ENCODE data around the gene SHROOM3.
"Not testable (repeated sequence)": the region's sequence is repeated elsewhere in the genome, so short reads cannot be mapped to it uniquely, and the experiment has no call there.

The SHROOM3 gene

GRCh38 chr4:76449362-76449767 lies 14.3 kb downstream of the SHROOM3 start:
- no peaks in the 10 kb centered on the region for H3K9me3 Mint-ChIP-seq
- H3K36me3 Mint-ChIP-seq (ENCODE audit: low read depth) = no peaks in the 10 kb centered on the region
- H3K4me1 Mint-ChIP-seq = peaks cover 18% of the 10 kb centered on the region
- TF ChIP-seq CTCF (IDR thresholded peaks at IDR 0.05; ENCODE audit: unreplicated experiment in 3 of 3) = no peak
- H3K27me3 Mint-ChIP-seq (ENCODE audit: low read depth) = no peaks in the 10 kb centered on the region
- peak overlapping the region in 2 of 3 experiments; percentile 5 to 17 for H3K27ac Mint-ChIP-seq
- no peak overlapping the region for H3K4me3 Mint-ChIP-seq

- no peaks in the 10 kb centered on the region for H3K27me3 Mint-ChIP-seq (ENCODE audit: low read depth)
- no peak for TF ChIP-seq CTCF (IDR thresholded peaks at IDR 0.05; ENCODE audit: unreplicated experiment in 3 of 3)
- H3K27ac Mint-ChIP-seq = peak overlapping the region; percentile 5 to 17 (median 12)
- H3K4me1 Mint-ChIP-seq = peaks cover 18% of the 10 kb centered on the region
- no peaks in the 10 kb centered on the region for H3K9me3 Mint-ChIP-seq
- no peak overlapping the region for H3K4me3 Mint-ChIP-seq
- H3K36me3 Mint-ChIP-seq (ENCODE audit: low read depth) = no peaks in the 10 kb centered on the region
These were observed 14.8 kb downstream of the SHROOM3 start for GRCh38 chr4:76449833-76450232.

GRCh38 chr4:76453232-76453631 lies 18.2 kb downstream of the SHROOM3 start:
- Mint-ChIP-seq H3K27me3 (ENCODE audit: low read depth) (no peaks in the 10 kb centered on the region), H3K4me1 (peaks cover 13% of the 10 kb centered on the region), H3K4me3 (no peak overlapping the region), H3K36me3 (ENCODE audit: low read depth) (no peaks in the 10 kb centered on the region), H3K27ac (no peak overlapping the region), H3K9me3 (no peaks in the 10 kb centered on the region)
- TF ChIP-seq CTCF (IDR thresholded peaks at IDR 0.05; ENCODE audit: unreplicated experiment in 3 of 3) = no peak

- H3K36me3 Mint-ChIP-seq (ENCODE audit: low read depth); H3K9me3 Mint-ChIP-seq; H3K27ac Mint-ChIP-seq; H3K27me3 Mint-ChIP-seq (ENCODE audit: low read depth); H3K4me3 Mint-ChIP-seq: not testable (repeated sequence)
- peaks cover 15% of the 10 kb centered on the region for H3K4me1 Mint-ChIP-seq
These were observed 19.0 kb downstream of the SHROOM3 start for GRCh38 chr4:76454073-76454472.

- TF ChIP-seq CTCF (IDR thresholded peaks at IDR 0.05; ENCODE audit: unreplicated experiment in 3 of 3) = no peak
- H3K4me3 Mint-ChIP-seq = no peak overlapping the region
- no peaks in the 10 kb centered on the region for H3K36me3 Mint-ChIP-seq (ENCODE audit: low read depth)
- no peaks in the 10 kb centered on the region for H3K27me3 Mint-ChIP-seq (ENCODE audit: low read depth)
- H3K27ac Mint-ChIP-seq = peak overlapping the region in 1 of 3 experiments; percentile 28
- peaks cover 14% of the 10 kb centered on the region for H3K4me1 Mint-ChIP-seq
- peaks cover 5% of the 10 kb centered on the region for H3K9me3 Mint-ChIP-seq
These were observed 22.9 kb downstream of the SHROOM3 start for GRCh38 chr4:76457885-76458284.

- Mint-ChIP-seq H3K4me3 (no peak overlapping the region), H3K4me1 (peaks cover 14% of the 10 kb centered on the region), H3K27me3 (ENCODE audit: low read depth) (no peaks in the 10 kb centered on the region), H3K27ac (peak overlapping the region; percentile 97 to 98 (median 97)), H3K36me3 (ENCODE audit: low read depth) (peaks cover 3% of the 10 kb centered on the region), H3K9me3 (peaks cover 10% of the 10 kb centered on the region)
- no peak for TF ChIP-seq CTCF (IDR thresholded peaks at IDR 0.05; ENCODE audit: unreplicated experiment in 3 of 3)
These were observed 23.3 kb downstream of the SHROOM3 start for GRCh38 chr4:76458297-76458696.

Data from nephron (organoid).